GM18507 (cell line): Measurements from ENCODE around the gene CXCL1.

Experiments
- DNase-seq: peaks from one replicate; pipeline ENCODE4 v3.0.0; 2011; ENCODE audit warnings: low read depth; ENCODE audit not compliant: insufficient read length; ENCODE audit errors: extremely low spot score
- FAIRE-seq: peaks from 2 replicates; lab custom pipeline; 2011; peaks lifted over from hg19 to GRCh38; lab: Jason Lieb, UNC

The CXCL1 gene

DNA sequence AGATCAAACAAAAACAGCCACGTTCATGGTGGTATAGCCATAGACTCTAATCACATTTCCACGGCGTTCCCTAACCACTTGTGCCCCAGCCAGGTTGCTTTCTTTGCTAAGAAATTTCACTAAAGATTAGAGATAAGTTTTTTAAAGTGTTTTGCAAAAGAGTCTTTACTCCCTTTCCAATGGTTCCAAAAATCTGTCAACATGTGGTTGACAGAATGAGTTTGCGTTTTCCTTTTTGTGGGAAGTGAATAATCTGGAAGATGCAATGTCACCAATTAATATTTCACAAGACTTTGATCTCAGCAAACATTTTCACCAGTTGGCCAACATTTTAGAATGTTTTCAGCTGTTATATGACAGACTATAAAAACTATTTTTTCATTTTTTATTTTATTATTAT is 35.3 kb downstream of the CXCL1 start:
- no peak for FAIRE-seq
- DNase-seq: no peak

DNA sequence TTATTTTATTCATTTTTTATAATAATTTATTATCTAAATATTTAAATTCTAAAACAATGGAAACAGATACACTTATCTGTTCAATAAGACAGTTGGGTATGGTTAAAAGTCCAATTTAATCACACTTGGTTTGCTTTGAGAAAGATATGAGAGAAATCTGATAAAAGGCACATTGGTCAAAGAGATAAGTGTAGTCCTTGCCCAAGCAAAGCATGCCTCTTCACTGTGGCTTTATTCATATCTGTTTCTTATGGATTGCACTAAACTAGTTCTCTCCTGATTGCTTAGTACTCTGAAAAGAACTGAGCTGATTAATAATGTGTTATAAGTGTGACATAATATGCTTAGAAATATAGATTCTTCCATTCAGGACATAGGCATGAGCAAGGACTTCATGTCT is 39.8 kb downstream of the CXCL1 start:
- FAIRE-seq: no peak

DNA sequence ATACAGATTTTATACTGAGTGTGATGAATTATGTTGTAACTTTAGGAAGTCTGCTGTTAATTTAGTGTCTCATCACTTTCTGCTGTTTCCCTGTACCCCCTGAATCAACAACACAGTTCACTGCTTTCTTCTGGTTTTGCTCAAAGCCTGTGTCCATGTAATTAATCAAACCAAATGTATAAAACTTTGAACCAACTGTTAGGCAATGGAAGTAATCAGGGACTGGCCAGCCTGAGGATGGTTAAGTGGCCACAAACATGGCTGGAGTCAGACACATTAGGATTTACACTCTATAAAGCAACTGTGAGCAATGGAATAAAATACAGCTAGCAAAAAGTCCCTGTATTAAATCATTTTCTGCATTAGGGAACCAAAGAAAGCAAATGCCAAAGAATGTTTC is 42.6 kb downstream of the CXCL1 start:
- FAIRE-seq: no peak

More for the DNA sequence above, 39.8 kb downstream of the CXCL1 start:
- DNase-seq: no peak

DNA sequence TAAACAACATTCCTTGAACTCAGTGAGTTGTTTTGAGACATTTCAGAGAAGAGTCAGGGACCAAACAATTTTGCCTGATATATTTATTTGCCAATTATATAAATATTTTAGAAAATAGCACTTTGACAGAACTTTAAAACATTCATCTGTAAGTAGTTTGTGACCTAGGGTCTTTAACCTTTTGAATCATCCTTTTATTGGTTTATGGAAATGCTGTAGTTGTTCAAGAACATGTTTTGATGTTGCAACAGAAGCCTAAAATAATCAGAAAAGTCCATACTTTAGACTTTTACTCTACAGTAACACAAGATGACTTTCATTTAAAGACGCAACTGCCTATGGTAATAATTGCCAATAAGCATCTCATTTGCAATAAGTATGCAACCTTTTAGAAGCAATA is 43.0 kb downstream of the CXCL1 start:
- DNase-seq: no peak
- no peak for FAIRE-seq

More for the DNA sequence above, 42.6 kb downstream of the CXCL1 start:
- DNase-seq: no peak

DNA sequence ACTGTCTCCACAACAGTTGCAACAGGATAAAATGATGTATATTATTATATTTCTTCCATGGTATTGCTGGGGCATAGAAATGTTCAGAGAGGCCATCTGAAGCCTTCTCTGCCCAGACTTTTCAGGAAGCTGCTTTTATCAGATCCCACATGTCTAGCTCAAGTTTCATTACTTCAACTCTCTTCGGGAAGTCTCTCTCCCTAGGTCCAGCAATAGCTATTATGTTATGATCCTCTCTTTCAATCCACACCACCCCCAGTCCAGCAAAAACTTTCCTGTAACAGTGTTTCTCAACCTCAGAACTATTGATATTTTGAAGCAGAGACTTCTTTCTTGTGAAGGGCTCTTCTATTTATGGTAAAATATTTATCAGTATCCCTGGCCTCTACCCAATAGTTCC is 44.9 kb downstream of the CXCL1 start:
- DNase-seq (no peak), FAIRE-seq (no peak)

DNA sequence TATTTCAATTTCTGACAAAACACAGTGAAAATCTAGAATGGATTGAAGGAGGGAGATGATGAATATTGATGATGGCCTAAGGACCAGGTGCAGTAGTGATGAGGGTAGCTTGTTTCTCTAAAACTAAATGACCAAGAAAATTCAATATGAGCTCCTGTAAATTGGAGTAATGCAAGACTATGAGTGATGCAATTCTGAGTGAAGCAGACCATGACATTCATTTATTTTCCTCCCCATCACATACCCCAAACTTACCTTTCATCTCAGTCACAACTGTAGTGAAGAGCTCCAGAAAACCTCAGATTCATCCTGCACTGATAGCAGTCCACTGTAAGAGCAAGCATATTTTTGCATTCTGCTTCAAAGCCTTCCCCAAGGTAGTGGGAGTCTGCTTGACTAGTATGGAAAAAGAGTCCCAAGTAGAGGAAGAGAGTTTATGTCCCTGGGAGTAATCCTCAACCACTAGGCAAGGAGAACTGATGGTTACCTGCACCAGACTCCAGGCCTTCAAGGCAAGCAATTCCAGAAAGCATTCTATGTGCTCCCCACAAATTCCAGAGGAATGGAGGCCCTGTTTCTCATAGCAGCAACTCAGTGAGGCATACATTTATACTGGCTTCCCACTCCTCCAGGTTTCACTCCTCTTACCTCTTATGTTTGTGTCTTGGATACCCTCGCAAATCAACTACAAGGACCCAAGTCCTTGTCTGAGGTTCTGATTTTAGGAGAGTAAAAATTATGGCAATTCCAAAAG is 47.2 kb downstream of the CXCL1 start:
- DNase-seq (no peak), FAIRE-seq (no peak)

DNA sequence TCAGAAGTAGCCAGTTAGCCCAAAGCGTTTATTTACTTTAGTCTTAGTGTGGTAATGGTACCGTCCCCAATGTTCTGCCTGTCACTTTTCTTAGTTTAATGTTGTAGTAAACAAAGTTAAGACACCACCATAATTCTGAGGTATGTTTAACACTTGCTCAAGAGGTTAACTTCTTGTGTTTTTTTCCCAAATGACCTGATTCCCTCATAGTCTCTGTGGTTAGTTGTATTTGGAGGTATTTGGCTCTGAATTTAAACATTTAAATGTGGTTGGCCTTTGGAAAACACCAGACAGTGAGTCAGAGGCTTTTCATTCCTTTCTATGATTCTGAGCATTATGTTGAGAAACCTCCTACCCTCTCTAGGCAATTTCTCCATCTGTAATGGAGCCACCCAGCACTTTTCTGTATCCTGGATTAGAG is 47.9 kb downstream of the CXCL1 start:
- no peak for FAIRE-seq
- no peak for DNase-seq

DNA sequence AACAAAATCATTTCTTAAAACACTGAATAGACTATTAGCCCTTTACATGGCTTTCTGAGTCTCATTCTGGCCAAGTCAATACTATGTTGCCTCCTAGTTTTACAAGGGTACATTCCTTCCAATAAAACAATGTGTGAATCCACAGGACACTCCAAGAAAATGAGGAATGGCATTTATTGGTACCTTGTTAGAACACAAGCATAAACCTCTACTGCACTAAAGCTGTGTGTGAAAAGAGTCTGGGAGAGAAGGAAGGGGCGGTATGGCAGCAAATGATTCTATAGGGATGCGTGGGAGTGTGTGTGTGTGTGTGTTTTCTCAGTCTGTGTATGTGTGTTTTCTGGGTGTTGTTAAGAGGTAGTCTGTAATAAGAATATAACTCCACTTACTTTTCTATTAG is 48.9 kb downstream of the CXCL1 start:
- FAIRE-seq (no peak), DNase-seq (no peak)

DNA sequence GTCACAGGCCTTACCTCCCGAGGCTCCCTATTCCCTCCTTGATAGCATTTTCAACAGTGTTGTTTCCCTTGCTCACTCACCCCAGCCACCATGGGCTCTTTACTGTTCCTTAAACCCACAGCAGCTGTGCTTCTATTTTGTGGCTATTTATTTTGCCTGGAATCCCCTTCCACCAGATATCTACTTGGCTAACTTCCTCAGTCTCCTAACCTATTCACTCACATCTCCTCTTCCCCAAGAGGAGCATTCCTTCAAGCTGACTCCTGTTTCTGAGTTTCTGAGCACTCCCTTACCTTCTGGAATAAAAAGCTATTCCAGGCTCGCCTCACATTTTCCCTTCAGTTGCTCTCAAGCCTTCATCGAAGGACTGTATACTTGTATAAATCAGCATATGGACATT is 50.5 kb downstream of the CXCL1 start:
- DNase-seq (no peak), FAIRE-seq (no peak)
